GM12873 (cell line): ENCODE measurements around the gene TSPEAR.

Experiments used
- TF ChIP-seq, protein P1 (sequence below): IDR thresholded peaks from 2 replicates; pipeline ENCODE4 v1.5.1; 2012; ENCODE audit warnings: low read depth, mild to moderate bottlenecking, moderate library complexity, low read length, control low read depth; ENCODE audit not compliant: insufficient read depth; ENCODE audit errors: missing control alignments

The TSPEAR gene

DNA sequence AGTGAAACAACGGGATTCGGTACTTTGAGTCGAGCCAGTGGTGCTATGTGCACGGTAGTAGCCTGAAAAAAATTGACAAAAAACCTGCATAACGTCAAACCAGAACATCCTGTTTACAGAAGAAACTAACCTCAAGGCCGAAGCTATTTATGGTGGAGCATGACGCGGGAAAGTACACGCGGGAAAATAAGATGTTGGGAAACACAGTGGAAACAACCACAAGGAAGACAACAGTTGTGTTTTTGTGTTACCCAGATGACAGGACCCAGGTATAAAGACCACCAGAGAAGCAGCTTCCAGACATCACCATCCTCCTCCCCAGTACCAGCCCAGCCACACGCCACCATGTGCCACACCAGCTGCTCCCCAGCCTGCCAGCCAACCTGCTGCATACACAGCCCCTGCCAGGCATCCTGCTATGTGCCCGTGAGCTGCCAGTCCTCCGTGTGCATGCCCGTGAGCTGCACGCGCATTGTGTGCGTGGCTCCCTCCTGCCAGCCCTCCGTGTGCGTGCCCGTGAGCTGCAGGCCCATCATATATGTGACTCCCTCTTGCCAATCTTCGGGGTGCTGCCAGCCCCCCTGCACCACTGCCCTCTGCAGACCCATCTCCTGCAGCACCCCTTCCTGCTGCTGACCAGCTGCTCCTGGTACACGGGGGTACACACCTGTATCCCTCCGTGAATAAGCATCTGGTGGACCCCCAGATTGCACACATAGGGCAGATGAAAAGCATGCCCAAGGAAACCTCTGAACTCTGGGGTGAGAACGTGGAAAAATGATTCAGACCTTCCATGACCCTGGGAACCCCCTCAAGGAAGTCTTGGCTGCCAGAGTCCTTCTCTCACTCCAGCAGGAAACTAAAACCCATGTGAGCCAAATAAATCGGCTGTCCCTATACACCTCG is 53.5 kb downstream of the TSPEAR start, which contains the start of gene KRTAP12-3:
KRTAP12-3 (plus strand) TSS at position 298 of the 906 bp plus-strand sequence; CDS start at position 346, 48 bp downstream.
- TF ChIP-seq, protein P1, sequence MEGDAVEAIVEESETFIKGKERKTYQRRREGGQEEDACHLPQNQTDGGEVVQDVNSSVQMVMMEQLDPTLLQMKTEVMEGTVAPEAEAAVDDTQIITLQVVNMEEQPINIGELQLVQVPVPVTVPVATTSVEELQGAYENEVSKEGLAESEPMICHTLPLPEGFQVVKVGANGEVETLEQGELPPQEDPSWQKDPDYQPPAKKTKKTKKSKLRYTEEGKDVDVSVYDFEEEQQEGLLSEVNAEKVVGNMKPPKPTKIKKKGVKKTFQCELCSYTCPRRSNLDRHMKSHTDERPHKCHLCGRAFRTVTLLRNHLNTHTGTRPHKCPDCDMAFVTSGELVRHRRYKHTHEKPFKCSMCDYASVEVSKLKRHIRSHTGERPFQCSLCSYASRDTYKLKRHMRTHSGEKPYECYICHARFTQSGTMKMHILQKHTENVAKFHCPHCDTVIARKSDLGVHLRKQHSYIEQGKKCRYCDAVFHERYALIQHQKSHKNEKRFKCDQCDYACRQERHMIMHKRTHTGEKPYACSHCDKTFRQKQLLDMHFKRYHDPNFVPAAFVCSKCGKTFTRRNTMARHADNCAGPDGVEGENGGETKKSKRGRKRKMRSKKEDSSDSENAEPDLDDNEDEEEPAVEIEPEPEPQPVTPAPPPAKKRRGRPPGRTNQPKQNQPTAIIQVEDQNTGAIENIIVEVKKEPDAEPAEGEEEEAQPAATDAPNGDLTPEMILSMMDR: no peak

DNA sequence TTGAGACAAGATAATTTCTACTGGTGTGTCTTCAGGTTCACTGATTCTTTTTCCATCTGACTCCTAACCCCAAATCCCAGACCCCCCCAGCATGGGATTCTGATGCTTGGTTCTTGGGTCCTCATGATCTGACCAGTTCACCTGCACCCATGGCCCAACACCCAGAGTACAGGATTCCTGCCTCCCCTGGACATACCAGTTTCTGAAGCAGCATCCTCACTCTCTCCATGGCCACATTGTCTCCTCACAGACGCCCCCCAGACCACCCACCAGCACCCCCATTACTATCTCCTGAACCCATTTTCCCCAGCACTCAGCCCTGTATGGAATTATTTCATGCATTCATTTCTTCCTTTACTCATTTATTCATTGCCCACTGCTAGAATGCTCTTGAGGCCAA is 54.5 kb downstream of the TSPEAR start:
- TF ChIP-seq, protein P1: no peak

DNA sequence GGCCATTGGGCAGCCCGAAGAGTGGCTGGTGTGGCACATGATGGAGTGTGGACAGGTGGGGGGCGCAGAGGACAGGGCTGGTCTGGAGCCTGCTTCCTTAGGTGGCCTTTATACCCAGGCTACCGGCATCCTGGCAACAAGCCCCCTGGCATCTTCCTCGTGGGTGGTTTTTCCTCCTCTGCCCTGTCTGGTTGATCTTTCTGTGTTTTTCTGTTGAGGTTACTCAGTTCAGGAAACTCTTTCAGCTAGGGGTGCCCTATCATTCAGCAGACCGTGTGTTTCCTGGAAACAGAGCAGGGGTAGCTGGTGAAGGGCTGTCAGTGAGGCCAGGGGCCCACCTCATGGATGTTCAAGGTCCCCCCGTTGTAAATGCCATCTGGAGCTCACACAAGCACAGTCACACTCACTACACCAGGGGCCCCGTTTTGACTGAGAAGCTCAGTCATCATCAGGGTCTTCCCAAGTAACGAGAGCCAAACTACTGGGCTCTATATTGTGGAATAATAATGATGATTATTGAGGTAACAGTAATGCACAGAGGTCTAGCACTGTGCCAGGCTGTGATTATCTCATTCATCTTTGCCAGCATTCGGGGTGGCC is 56.7 kb downstream of the TSPEAR start, which contains the start of gene KRTAP12-4:
KRTAP12-4 (minus strand) TSS at position 84 of the 600 bp plus-strand sequence; CDS start at position 39, 45 bp downstream.
- TF ChIP-seq, protein P1: no peak

DNA sequence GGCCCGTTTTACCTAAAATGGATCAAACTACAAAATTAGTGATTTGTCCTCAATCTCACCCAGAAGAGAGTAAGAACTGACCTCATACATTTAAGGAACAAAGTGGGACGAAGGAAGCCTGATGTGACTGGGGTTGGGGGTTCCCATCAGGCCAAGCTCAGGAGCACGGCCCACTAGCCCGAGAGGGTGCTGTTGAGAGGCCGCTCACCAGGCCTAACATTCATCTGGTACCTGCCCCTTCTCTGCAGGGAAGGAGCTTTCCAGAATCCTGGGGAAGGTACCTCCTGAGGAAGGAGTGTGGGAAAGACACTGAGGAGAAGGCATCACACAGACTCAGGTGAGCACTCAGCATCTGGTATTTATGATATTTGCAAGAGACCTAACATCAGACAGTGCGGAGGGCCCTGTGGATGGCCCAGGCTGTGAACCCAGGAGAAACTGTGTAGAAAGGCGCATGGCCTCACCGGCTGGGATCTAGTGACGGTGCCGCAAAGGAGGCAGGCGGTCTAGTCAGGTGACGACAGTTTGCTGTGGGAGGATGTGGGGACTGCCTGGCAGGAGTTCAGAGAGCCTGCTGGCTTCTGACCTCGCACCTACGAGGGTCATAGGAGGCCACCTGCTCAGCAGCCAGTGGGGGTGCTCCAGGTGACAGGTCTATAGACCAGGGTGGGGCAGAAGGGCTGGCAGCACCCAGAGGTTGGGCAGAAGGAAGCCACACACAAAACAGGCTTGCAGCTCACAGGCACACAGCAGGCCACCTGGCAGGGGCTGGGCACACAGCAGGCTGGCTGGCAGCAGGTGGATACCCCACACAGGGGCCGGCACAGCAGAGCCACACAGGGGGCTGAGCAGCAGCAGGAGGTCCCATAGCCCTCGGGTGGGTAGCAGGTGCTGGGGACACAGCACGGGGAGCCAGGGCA is 57.5 kb downstream of the TSPEAR start:
- TF ChIP-seq, protein P1: no peak

DNA sequence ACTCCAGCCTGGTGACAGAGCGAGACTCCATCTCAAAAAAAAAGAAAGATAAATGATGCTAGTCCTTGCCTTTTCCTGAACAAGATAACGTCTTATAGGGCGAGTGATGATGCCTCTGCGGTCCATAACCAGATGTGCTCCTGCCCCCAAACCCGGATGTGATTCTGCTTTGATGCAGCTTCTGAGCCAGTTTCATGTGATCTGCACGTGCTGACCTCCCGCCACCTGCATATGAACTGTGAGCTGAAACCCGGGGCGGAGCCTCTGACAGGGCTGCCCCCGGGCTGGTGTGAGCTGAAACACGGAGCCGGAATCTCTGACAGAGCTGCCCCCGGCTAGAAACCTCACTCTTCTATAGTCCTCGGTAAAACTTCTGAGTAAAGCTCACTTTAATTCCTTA is 58.2 kb downstream of the TSPEAR start:
- TF ChIP-seq, protein P1: no peak

DNA sequence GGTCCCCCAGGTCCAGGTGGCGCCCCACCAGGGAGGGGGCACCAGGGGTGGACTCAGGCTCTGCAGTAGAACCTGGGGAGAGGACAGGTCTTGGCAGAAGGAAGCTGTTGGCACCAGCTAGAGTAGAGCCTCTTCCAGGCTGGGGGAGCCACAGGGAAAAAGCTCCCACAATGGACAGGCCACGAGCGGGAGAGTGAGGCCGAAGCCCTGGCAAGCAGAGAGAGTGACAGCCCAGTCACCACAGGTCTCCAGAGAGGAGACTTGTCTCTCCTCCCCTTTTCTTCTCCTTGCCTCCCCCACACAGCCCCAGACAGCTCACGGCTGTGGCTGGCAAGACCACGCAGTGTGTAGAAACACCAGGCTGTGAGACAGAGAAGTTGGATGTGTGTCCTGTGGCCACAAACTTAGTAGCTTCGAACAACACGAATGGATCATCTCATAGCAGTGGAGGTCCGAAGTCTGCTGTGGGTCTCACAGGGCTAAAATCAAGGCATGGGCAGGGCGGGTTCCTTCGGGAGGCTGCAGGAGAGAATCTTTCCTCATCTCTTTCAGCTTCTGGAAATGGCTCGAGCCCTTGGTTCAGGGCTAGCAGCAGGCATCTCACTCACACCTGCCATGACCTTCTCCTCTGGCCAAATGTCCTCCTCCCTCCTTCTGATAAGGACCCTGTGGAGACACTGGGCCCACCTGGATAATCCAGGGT is 60.2 kb downstream of the TSPEAR start:
- TF ChIP-seq, protein P1: no peak
